Measurements from ENCODE around the gene PAPOLG.
"Not testable (repeated sequence)": the region's sequence is repeated elsewhere in the genome, so short reads cannot be mapped to it uniquely, and the experiment has no call there.

Gene PAPOLG

GRCh38 chr2:60806595-60806987 is 50.5 kb downstream of the PAPOLG start:
- Histone ChIP-seq H3K27ac (ENCODE audit: low read depth, low read length) (no peak overlapping the region), H3K9me3 (ENCODE audit: control insufficient read depth in 5 of 5, low read length in 5 of 5) (no peaks in the 10 kb centered on the region), H3K9ac (ENCODE audit: low read length in 5 of 5) (no peak overlapping the region), H3K27me3 (ENCODE audit: control insufficient read depth in 5 of 5, insufficient read depth in 4 of 5, low read length in 5 of 5) (no peaks in the 10 kb centered on the region), H3K4me1 (ENCODE audit: control insufficient read depth in 5 of 5, insufficient read depth in 5 of 5, low read length in 5 of 5) (peaks cover 0 to 13% (median 5%) of the 10 kb centered on the region in 5 donors), H3K4me3 (ENCODE audit: low read depth in 1 of 5, low read length in 5 of 5) (no peak overlapping the region), H3K36me3 (ENCODE audit: control insufficient read depth in 5 of 5, insufficient read depth in 5 of 5, low read length in 5 of 5) (peaks cover 3 to 12% (median 8%) of the 10 kb centered on the region in 5 donors)

- no peak overlapping the region for H3K9ac ChIP-seq (ENCODE audit: low read length in 5 of 5)
- no peaks in the 10 kb centered on the region for H3K27me3 ChIP-seq (ENCODE audit: control insufficient read depth in 5 of 5, insufficient read depth in 4 of 5, low read length in 5 of 5)
- peaks cover 0 to 13% (median 5%) of the 10 kb centered on the region in 5 donors for H3K4me1 ChIP-seq (ENCODE audit: control insufficient read depth in 5 of 5, insufficient read depth in 5 of 5, low read length in 5 of 5)
- peaks cover 3 to 9% (median 5%) of the 10 kb centered on the region in 5 donors for H3K36me3 ChIP-seq (ENCODE audit: control insufficient read depth in 5 of 5, insufficient read depth in 5 of 5, low read length in 5 of 5)
- no peak overlapping the region for H3K27ac ChIP-seq (ENCODE audit: low read depth, low read length)
- no peak overlapping the region for H3K4me3 ChIP-seq (ENCODE audit: low read depth in 1 of 5, low read length in 5 of 5)
- H3K9me3 ChIP-seq (ENCODE audit: control insufficient read depth in 5 of 5, low read length in 5 of 5), result no peaks in the 10 kb centered on the region
Observed at GRCh38 chr2:60806988-60807681, 51.1 kb downstream of the PAPOLG start.

GRCh38 chr2:60808330-60808801 is 52.3 kb downstream of the PAPOLG start:
- H3K4me3 ChIP-seq (ENCODE audit: low read depth in 1 of 5, low read length in 5 of 5), result no peak overlapping the region
- H3K4me1 ChIP-seq (ENCODE audit: control insufficient read depth in 5 of 5, insufficient read depth in 5 of 5, low read length in 5 of 5), result peaks cover 0 to 13% (median 5%) of the 10 kb centered on the region in 5 donors
- H3K9ac ChIP-seq (ENCODE audit: low read length in 5 of 5), result no peak overlapping the region
- no peak overlapping the region for H3K27ac ChIP-seq (ENCODE audit: low read depth, low read length)
- peaks cover 0 to 3% (median 0%) of the 10 kb centered on the region in 5 donors for H3K36me3 ChIP-seq (ENCODE audit: control insufficient read depth in 5 of 5, insufficient read depth in 5 of 5, low read length in 5 of 5)
- H3K27me3 ChIP-seq (ENCODE audit: control insufficient read depth in 5 of 5, insufficient read depth in 4 of 5, low read length in 5 of 5), result no peaks in the 10 kb centered on the region
- no peaks in the 10 kb centered on the region for H3K9me3 ChIP-seq (ENCODE audit: control insufficient read depth in 5 of 5, low read length in 5 of 5)

- Histone ChIP-seq H3K27ac (ENCODE audit: low read depth, low read length) (no peak overlapping the region), H3K9ac (ENCODE audit: low read length in 5 of 5) (no peak overlapping the region), H3K4me1 (ENCODE audit: control insufficient read depth in 5 of 5, insufficient read depth in 5 of 5, low read length in 5 of 5) (peaks cover 0 to 11% (median 5%) of the 10 kb centered on the region in 5 donors), H3K27me3 (ENCODE audit: control insufficient read depth in 5 of 5, insufficient read depth in 4 of 5, low read length in 5 of 5) (no peaks in the 10 kb centered on the region), H3K9me3 (ENCODE audit: control insufficient read depth in 5 of 5, low read length in 5 of 5) (no peaks in the 10 kb centered on the region), H3K36me3 (ENCODE audit: control insufficient read depth in 5 of 5, insufficient read depth in 5 of 5, low read length in 5 of 5) (no peaks in the 10 kb centered on the region), H3K4me3 (ENCODE audit: low read depth in 1 of 5, low read length in 5 of 5) (no peak overlapping the region)
Observed at GRCh38 chr2:60811491-60812375, 55.7 kb downstream of the PAPOLG start.

- not testable (repeated sequence) for H3K4me1 ChIP-seq (ENCODE audit: control insufficient read depth in 5 of 5, insufficient read depth in 5 of 5, low read length in 5 of 5); H3K27me3 ChIP-seq (ENCODE audit: control insufficient read depth in 5 of 5, insufficient read depth in 4 of 5, low read length in 5 of 5); H3K9me3 ChIP-seq (ENCODE audit: control insufficient read depth in 5 of 5, low read length in 5 of 5); H3K4me3 ChIP-seq (ENCODE audit: low read depth in 1 of 5, low read length in 5 of 5); H3K27ac ChIP-seq (ENCODE audit: low read depth, low read length); H3K36me3 ChIP-seq (ENCODE audit: control insufficient read depth in 5 of 5, insufficient read depth in 5 of 5, low read length in 5 of 5); H3K9ac ChIP-seq (ENCODE audit: low read length in 5 of 5)
Observed at GRCh38 chr2:60817191-60817590, 61.1 kb downstream of the PAPOLG start.

GRCh38 chr2:60818272-60818671 is 62.2 kb downstream of the PAPOLG start:
- no peak overlapping the region for H3K27ac ChIP-seq (ENCODE audit: low read depth, low read length)
- no peak overlapping the region for H3K4me3 ChIP-seq (ENCODE audit: low read depth in 1 of 5, low read length in 5 of 5)
- no peaks in the 10 kb centered on the region for H3K4me1 ChIP-seq (ENCODE audit: control insufficient read depth in 5 of 5, insufficient read depth in 5 of 5, low read length in 5 of 5)
- no peak overlapping the region for H3K9ac ChIP-seq (ENCODE audit: low read length in 5 of 5)
- H3K36me3 ChIP-seq (ENCODE audit: control insufficient read depth in 5 of 5, insufficient read depth in 5 of 5, low read length in 5 of 5), result no peaks in the 10 kb centered on the region
- no peaks in the 10 kb centered on the region for H3K9me3 ChIP-seq (ENCODE audit: control insufficient read depth in 5 of 5, low read length in 5 of 5)
- H3K27me3 ChIP-seq (ENCODE audit: control insufficient read depth in 5 of 5, insufficient read depth in 4 of 5, low read length in 5 of 5), result peaks cover 0 to 4% (median 0%) of the 10 kb centered on the region in 5 donors

GRCh38 chr2:60819155-60819862 is 63.2 kb downstream of the PAPOLG start:
- H3K4me3 ChIP-seq (ENCODE audit: low read depth in 1 of 5, low read length in 5 of 5), result no peak overlapping the region
- H3K4me1 ChIP-seq (ENCODE audit: control insufficient read depth in 5 of 5, insufficient read depth in 5 of 5, low read length in 5 of 5), result no peaks in the 10 kb centered on the region
- no peak overlapping the region for H3K27ac ChIP-seq (ENCODE audit: low read depth, low read length)
- H3K27me3 ChIP-seq (ENCODE audit: control insufficient read depth in 5 of 5, insufficient read depth in 4 of 5, low read length in 5 of 5), result peaks cover 0 to 4% (median 0%) of the 10 kb centered on the region in 5 donors
- H3K9ac ChIP-seq (ENCODE audit: low read length in 5 of 5), result no peak overlapping the region
- H3K9me3 ChIP-seq (ENCODE audit: control insufficient read depth in 5 of 5, low read length in 5 of 5), result no peaks in the 10 kb centered on the region
- no peaks in the 10 kb centered on the region for H3K36me3 ChIP-seq (ENCODE audit: control insufficient read depth in 5 of 5, insufficient read depth in 5 of 5, low read length in 5 of 5)

GRCh38 chr2:60819936-60820335 is 63.9 kb downstream of the PAPOLG start:
- Histone ChIP-seq H3K4me1 (ENCODE audit: control insufficient read depth in 5 of 5, insufficient read depth in 5 of 5, low read length in 5 of 5) (no peaks in the 10 kb centered on the region), H3K9me3 (ENCODE audit: control insufficient read depth in 5 of 5, low read length in 5 of 5) (no peaks in the 10 kb centered on the region), H3K4me3 (ENCODE audit: low read depth in 1 of 5, low read length in 5 of 5) (no peak overlapping the region), H3K27me3 (ENCODE audit: control insufficient read depth in 5 of 5, insufficient read depth in 4 of 5, low read length in 5 of 5) (peaks cover 0 to 4% (median 0%) of the 10 kb centered on the region in 5 donors), H3K27ac (ENCODE audit: low read depth, low read length) (no peak overlapping the region), H3K36me3 (ENCODE audit: control insufficient read depth in 5 of 5, insufficient read depth in 5 of 5, low read length in 5 of 5) (no peaks in the 10 kb centered on the region), H3K9ac (ENCODE audit: low read length in 5 of 5) (no peak overlapping the region)

GRCh38 chr2:60820416-60821132 is 64.5 kb downstream of the PAPOLG start:
- no peak overlapping the region for H3K4me3 ChIP-seq (ENCODE audit: low read depth in 1 of 5, low read length in 5 of 5)
- no peaks in the 10 kb centered on the region for H3K36me3 ChIP-seq (ENCODE audit: control insufficient read depth in 5 of 5, insufficient read depth in 5 of 5, low read length in 5 of 5)
- no peaks in the 10 kb centered on the region for H3K9me3 ChIP-seq (ENCODE audit: control insufficient read depth in 5 of 5, low read length in 5 of 5)
- H3K9ac ChIP-seq (ENCODE audit: low read length in 5 of 5), result no peak overlapping the region
- no peak overlapping the region for H3K27ac ChIP-seq (ENCODE audit: low read depth, low read length)
- no peaks in the 10 kb centered on the region for H3K4me1 ChIP-seq (ENCODE audit: control insufficient read depth in 5 of 5, insufficient read depth in 5 of 5, low read length in 5 of 5)
- H3K27me3 ChIP-seq (ENCODE audit: control insufficient read depth in 5 of 5, insufficient read depth in 4 of 5, low read length in 5 of 5), result peaks cover 0 to 4% (median 0%) of the 10 kb centered on the region in 5 donors
